ENCODE data around the gene RALGAPB.
"Not testable (repeated sequence)": the region's sequence is repeated elsewhere in the genome, so short reads cannot be mapped to it uniquely, and the experiment has no call there.

The RALGAPB gene

DNA sequence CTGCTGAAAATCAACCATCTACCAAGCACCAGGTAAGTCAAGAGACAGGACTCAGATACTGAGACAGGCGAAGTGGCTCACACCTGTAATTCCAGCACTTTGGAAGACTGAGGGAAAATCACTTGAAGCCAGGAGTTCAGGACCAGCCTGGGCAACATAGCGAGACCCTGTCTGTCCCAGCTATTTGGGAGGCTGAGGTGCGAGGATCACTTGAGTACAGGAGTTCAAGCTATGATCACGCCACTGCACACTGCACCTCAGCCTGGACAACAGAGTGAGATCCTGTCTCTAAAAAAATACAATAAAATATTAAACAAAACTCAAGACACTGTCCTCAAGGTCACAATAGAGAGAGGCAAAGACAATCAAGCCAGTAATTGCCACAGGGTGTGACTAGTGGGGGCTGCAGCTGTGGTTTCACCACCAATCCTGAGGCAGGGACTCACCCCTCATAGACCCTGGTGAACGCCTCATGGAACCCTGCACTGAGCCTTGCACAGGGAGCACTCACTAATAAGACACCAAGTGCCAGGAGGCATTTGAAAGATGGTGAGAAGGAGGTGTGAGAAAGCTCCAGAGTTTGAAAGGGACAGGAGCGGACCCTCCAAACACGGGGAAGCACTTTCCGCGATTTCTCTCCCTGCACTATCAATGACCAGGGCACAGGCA, 39.2 kb upstream of the RALGAPB start:
- DNase-seq (ENCODE audit: low read depth) = no peak
- Histone ChIP-seq H3K9me3 (ENCODE audit: control insufficient read depth, low read length) (no peaks in the 10 kb centered on the region), H3K9ac (ENCODE audit: low read length) (peak overlapping the region; percentile 95), H3K4me1 (ENCODE audit: control insufficient read depth, insufficient read depth, low read length) (peaks cover 43% of the 10 kb centered on the region), H3K4me3 (ENCODE audit: low read length) (peak overlapping the region; percentile 96), H3K27me3 (replicated peaks; ENCODE audit: control insufficient read depth, insufficient read depth, low read length) (no peaks in the 10 kb centered on the region), H3K36me3 (ENCODE audit: control insufficient read depth, insufficient read depth, low read length, severe bottlenecking) (peaks cover 54% of the 10 kb centered on the region)

DNA sequence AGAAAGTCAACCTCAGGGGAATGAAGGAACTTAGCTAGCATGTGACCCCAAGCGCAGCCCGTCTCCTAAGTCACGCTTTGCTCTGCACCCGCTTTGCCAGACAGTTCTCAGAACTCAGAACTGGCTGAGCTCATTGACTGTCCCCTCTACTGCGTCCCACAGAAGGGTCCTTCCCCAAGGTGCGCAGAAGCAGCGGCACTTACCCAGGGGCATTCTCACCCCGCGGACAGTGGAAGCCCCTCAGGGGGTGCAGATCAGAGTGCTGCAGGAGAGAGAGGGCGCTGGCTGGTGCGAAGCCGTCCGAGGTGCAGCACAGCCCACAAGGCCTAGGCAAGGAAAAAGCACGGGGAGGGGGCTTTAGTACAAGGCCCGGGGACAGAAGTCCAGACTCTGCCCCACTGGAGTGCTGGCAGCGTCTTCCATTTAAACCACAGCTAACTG, 38.3 kb upstream of the RALGAPB start:
- peak overlapping the region; percentile 96 for H3K4me3 ChIP-seq (ENCODE audit: low read length)
- H3K9ac ChIP-seq (ENCODE audit: low read length) = peak overlapping the region; percentile 95
- DNase-seq (ENCODE audit: low read depth) = peak; percentile 46
- no peaks in the 10 kb centered on the region for H3K27me3 ChIP-seq (replicated peaks; ENCODE audit: control insufficient read depth, insufficient read depth, low read length)
- peaks cover 36% of the 10 kb centered on the region for H3K4me1 ChIP-seq (ENCODE audit: control insufficient read depth, insufficient read depth, low read length)
- H3K9me3 ChIP-seq (ENCODE audit: control insufficient read depth, low read length) = no peaks in the 10 kb centered on the region
- H3K36me3 ChIP-seq (ENCODE audit: control insufficient read depth, insufficient read depth, low read length, severe bottlenecking) = peaks cover 45% of the 10 kb centered on the region

DNA sequence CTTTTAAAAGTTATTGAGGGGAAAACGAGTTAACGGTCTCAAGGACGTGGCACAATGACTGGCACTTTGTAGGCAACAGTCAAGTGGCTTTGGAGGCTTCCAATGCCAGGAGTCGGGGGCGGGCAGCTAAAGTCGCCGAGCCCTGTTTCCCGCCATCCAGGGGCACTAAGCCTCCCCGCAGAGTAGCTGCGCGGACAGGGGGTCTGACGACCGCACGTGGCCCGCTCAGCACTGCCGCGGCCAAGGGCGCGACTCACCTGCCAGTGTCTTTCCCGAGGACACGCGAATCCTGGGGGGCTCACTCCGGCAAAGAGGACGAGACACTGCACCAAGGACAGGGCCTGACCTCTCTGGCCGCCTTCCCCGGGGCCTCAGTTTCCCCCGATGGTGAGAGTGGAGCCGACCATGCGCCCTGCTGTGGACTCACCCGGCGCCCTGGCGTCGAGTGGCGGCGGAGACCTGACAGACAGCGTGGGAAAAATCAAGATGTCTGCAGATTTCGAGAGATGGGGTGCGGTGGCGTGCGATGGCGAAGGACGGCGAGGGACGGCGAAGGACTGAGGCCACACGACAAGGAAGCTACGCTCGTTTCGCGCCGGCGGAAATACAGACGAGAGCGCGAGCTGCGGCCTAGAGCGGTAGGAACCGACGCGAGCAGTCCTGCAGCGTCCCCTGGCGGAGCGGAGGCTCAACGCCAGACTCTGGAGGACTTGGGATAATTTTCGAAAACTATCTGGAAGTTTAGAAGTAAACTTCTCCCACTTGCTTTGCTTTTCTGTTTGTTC, 37.7 kb upstream of the RALGAPB start, which contains the start of gene SNHG17:
Gene SNHG17 (minus strand): TSS at position 559 of the 785 bp plus-strand sequence.
- peak; percentile 98 for DNase-seq (ENCODE audit: low read depth)
- H3K36me3 ChIP-seq (ENCODE audit: control insufficient read depth, insufficient read depth, low read length, severe bottlenecking) = peaks cover 39% of the 10 kb centered on the region

DNA sequence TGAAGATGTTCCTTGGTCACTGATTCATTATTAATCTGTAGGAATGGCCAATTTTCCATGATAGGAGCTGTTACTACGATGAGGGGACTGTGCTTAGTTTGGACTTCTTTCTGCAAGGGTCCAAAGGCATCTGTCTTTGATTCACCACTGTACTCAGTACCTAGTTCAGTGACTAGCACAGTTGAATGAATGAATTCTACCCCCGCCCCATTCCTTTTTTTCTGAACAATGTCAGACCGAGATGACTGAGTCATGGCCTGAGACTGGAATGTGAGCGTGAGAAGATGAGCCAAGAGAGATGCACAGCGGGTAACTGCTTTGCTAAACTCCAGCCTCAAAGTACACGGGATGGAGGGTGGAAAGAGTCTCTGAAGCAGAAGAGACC, 37.1 kb upstream of the RALGAPB start:
- H3K4me3 ChIP-seq (ENCODE audit: low read length) = peak overlapping the region; percentile 96
- peak; percentile 16 for DNase-seq (ENCODE audit: low read depth)
- peaks cover 35% of the 10 kb centered on the region for H3K4me1 ChIP-seq (ENCODE audit: control insufficient read depth, insufficient read depth, low read length)
- no peaks in the 10 kb centered on the region for H3K9me3 ChIP-seq (ENCODE audit: control insufficient read depth, low read length)
- H3K9ac ChIP-seq (ENCODE audit: low read length) = no peak overlapping the region
- H3K36me3 ChIP-seq (ENCODE audit: control insufficient read depth, insufficient read depth, low read length, severe bottlenecking) = peaks cover 33% of the 10 kb centered on the region
- H3K27me3 ChIP-seq (replicated peaks; ENCODE audit: control insufficient read depth, insufficient read depth, low read length) = no peaks in the 10 kb centered on the region

More for the DNA sequence above, 37.7 kb upstream of the RALGAPB start, which contains the start of gene SNHG17:
- H3K4me1 ChIP-seq (ENCODE audit: control insufficient read depth, insufficient read depth, low read length) = peaks cover 35% of the 10 kb centered on the region
- peak within 1 kb of the TSS; percentile 95 for H3K9ac ChIP-seq (ENCODE audit: low read length)
- H3K4me3 ChIP-seq (ENCODE audit: low read length) = peak within 1 kb of the TSS; percentile 96
- no peaks in the 10 kb centered on the region for H3K9me3 ChIP-seq (ENCODE audit: control insufficient read depth, low read length)
- no peaks in the 10 kb centered on the region for H3K27me3 ChIP-seq (replicated peaks; ENCODE audit: control insufficient read depth, insufficient read depth, low read length)

DNA sequence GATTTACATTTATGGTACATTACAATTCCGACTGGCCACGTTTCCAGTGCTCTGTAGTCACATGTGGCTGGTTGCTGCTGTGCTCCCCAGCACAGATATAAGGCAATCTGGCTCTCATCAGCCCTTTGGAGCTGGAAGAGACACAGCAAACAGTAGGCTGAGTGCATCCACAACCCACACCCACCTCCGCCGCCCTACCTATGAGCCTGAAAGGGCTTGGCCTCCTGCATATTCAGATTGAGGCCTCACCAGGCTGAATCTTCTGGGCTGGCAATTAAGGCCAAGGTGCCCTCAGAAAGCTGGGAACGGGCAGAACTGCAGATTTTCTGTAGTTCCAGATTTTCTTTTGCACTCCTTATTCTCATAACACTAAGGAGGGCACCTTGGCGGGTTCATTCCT, 34.8 kb upstream of the RALGAPB start:
- Histone ChIP-seq H3K9me3 (ENCODE audit: control insufficient read depth, low read length) (no peaks in the 10 kb centered on the region), H3K4me1 (ENCODE audit: control insufficient read depth, insufficient read depth, low read length) (peaks cover 19% of the 10 kb centered on the region), H3K9ac (ENCODE audit: low read length) (no peak overlapping the region), H3K4me3 (ENCODE audit: low read length) (no peak overlapping the region), H3K27me3 (replicated peaks; ENCODE audit: control insufficient read depth, insufficient read depth, low read length) (no peaks in the 10 kb centered on the region), H3K36me3 (ENCODE audit: control insufficient read depth, insufficient read depth, low read length, severe bottlenecking) (peaks cover 11% of the 10 kb centered on the region)
- no peak for DNase-seq (ENCODE audit: low read depth)

DNA sequence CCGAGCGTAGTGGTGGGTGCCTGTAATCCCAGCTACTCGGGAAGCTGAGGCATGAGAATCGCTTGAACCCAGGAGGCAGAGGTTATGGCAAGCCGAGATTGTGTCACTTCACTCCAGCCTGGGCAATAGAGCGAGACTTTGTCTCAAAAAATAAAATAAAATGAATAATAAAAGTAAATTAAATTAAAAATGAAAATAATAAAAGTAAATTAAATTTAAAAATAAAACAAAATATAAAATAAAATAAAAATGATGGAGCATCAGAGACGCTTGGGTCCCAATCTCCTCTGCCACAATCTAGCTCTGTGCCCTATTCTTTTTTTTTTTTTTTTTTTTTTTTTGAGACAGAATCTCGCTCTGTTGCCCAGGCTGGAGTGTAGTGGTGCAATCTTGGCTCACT, 31.5 kb upstream of the RALGAPB start:
- not testable (repeated sequence) for H3K27me3 ChIP-seq (replicated peaks; ENCODE audit: control insufficient read depth, insufficient read depth, low read length); DNase-seq (ENCODE audit: low read depth); H3K4me3 ChIP-seq (ENCODE audit: low read length); H3K36me3 ChIP-seq (ENCODE audit: control insufficient read depth, insufficient read depth, low read length, severe bottlenecking); H3K9ac ChIP-seq (ENCODE audit: low read length); H3K4me1 ChIP-seq (ENCODE audit: control insufficient read depth, insufficient read depth, low read length); H3K9me3 ChIP-seq (ENCODE audit: control insufficient read depth, low read length)

DNA sequence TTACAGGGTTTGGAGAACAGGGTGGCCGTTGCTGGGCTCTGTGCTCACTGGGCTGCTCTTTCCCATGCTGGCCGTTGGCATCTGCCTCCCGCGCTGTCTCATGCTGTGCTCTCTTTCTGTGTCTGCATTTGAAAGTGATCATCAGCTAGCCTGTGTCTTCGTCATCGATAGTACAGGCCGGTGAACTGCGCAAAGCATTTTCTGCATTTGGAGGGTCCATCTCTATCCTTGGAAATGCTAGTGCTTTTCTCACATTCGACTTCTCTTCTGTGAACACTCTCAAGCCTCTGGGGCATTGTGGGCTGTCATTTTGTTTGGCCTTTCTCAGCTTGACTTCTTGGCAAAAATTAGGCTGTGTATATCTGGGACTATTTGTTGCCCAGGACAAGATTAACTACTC, 30.7 kb upstream of the RALGAPB start:
- DNase-seq (ENCODE audit: low read depth) = no peak
- H3K4me1 ChIP-seq (ENCODE audit: control insufficient read depth, insufficient read depth, low read length) = no peaks in the 10 kb centered on the region
- H3K9ac ChIP-seq (ENCODE audit: low read length) = no peak overlapping the region
- no peaks in the 10 kb centered on the region for H3K36me3 ChIP-seq (ENCODE audit: control insufficient read depth, insufficient read depth, low read length, severe bottlenecking)
- H3K9me3 ChIP-seq (ENCODE audit: control insufficient read depth, low read length) = no peaks in the 10 kb centered on the region
- H3K27me3 ChIP-seq (replicated peaks; ENCODE audit: control insufficient read depth, insufficient read depth, low read length) = no peaks in the 10 kb centered on the region
- H3K4me3 ChIP-seq (ENCODE audit: low read length) = no peak overlapping the region

DNA sequence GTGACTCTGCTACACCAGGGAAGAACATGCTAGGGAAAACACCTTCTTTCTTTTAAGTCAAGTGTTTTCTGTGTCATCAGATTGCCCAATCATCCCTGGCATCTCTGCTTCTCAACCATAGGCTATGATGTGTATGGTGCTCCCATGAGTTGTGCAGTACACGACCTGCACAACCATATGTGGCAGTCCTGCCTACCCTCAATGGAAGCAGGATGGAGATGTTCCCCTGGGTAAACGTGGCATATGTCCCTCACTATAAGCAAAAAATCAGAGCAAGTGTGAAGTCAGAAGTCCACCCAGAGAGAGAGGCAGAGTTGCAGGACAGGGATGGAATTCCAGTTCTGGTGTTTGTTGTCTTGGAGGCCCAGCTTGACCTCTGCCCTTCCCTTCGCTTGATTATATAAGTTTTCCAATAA, 27.3 kb upstream of the RALGAPB start:
- Histone ChIP-seq H3K9me3 (ENCODE audit: control insufficient read depth, low read length) (no peaks in the 10 kb centered on the region), H3K27me3 (replicated peaks; ENCODE audit: control insufficient read depth, insufficient read depth, low read length) (no peaks in the 10 kb centered on the region), H3K4me3 (ENCODE audit: low read length) (no peak overlapping the region), H3K4me1 (ENCODE audit: control insufficient read depth, insufficient read depth, low read length) (peaks cover 10% of the 10 kb centered on the region), H3K36me3 (ENCODE audit: control insufficient read depth, insufficient read depth, low read length, severe bottlenecking) (peaks cover 15% of the 10 kb centered on the region), H3K9ac (ENCODE audit: low read length) (no peak overlapping the region)
- DNase-seq (ENCODE audit: low read depth) = no peak

DNA sequence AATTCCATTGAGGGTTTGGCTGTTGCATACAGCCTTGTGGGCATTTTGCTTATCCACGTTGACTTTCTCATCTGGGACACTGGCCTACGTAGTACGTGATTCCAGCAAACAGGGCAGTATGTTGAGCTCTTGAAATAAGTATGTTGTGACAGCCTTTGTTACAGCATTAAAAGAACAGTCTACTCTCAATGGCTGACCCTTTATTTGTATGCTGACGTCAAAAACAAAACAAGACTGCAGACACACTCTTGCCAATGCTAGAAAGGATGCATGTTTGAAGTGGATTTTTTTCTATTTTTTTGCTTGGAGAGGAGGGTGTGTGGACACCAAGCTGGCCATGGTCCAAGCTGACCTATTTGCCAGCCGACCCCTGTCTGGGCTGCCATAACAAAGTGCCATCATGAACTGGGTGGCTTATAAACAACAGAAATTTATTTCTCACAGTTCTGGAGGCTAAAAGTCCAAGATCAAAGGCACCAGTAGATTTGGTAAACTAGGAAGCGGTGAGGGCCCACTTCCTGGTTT, 26.7 kb upstream of the RALGAPB start:
- Histone ChIP-seq H3K4me3 (ENCODE audit: low read length) (peak overlapping the region; percentile 96), H3K36me3 (ENCODE audit: control insufficient read depth, insufficient read depth, low read length, severe bottlenecking) (peaks cover 21% of the 10 kb centered on the region), H3K9me3 (ENCODE audit: control insufficient read depth, low read length) (no peaks in the 10 kb centered on the region), H3K9ac (ENCODE audit: low read length) (peak overlapping the region; percentile 99), H3K4me1 (ENCODE audit: control insufficient read depth, insufficient read depth, low read length) (peaks cover 10% of the 10 kb centered on the region), H3K27me3 (replicated peaks; ENCODE audit: control insufficient read depth, insufficient read depth, low read length) (no peaks in the 10 kb centered on the region)
- no peak for DNase-seq (ENCODE audit: low read depth)

DNA sequence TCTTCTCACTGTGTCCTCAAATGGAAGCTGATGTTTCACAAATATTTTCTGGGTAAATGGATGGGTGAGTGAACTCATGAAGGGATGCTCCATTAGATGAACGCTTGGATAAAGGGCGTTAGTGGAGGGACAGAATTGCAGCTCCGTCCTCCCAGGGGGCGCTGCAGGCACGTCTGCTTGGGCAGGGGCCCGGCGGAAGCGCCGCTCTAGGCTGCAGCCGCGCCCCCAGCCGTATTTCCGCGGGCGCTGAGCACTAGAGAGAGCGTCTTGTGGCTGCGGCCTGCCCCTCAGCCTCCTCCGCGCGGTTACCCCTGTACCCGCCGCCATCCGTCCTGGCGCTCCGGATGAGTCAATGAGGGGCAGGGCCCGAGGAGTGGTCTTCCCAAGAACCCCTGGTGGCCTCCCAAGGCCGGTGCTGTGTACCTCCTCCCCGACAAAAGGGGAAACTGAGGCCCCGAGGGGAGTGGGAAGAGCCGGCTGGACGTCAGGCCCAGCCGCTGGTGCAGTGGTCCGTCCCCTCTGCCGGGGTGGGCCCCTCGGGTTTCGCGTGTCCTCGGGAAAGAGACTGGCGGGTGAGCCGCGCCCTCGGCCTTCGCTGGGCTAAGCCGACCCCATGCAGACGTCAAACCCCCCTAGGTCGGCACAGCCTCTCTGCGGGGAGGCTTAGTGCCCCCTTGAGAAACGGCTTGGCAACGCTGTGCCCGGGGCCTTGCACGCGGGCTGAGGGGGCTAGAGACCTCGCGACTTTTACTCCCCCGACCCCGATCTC, 26.0 kb upstream of the RALGAPB start:
- Histone ChIP-seq H3K36me3 (ENCODE audit: control insufficient read depth, insufficient read depth, low read length, severe bottlenecking) (peaks cover 25% of the 10 kb centered on the region), H3K9me3 (ENCODE audit: control insufficient read depth, low read length) (no peaks in the 10 kb centered on the region)
- DNase-seq (ENCODE audit: low read depth) = peak; percentile 97

DNA sequence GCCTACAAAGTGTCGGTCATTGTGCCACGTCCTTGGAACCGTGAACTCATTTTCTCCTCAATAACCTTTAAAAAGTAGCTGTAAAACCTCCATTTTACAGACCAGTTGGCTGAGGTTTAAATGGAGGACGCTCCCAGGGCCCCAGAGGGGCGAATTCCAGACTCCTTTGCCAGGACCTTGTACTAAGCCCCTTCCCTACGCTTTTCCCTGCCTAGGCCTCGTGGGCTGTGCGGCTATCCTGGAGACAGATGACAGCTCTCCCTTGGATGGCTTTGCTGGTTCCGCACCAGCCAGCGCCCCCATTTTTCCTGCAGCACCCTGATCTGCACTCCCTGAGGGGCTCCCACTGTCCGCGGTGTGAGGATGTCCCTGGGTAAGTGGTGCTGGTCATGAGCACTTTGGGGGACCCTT, 25.4 kb upstream of the RALGAPB start:
- Histone ChIP-seq H3K4me1 (ENCODE audit: control insufficient read depth, insufficient read depth, low read length) (peaks cover 10% of the 10 kb centered on the region), H3K9me3 (ENCODE audit: control insufficient read depth, low read length) (no peaks in the 10 kb centered on the region), H3K27me3 (replicated peaks; ENCODE audit: control insufficient read depth, insufficient read depth, low read length) (no peaks in the 10 kb centered on the region), H3K4me3 (ENCODE audit: low read length) (peak overlapping the region; percentile 96), H3K9ac (ENCODE audit: low read length) (peak overlapping the region; percentile 99), H3K36me3 (ENCODE audit: control insufficient read depth, insufficient read depth, low read length, severe bottlenecking) (peaks cover 25% of the 10 kb centered on the region)
- no peak for DNase-seq (ENCODE audit: low read depth)

More for the DNA sequence above, 26.0 kb upstream of the RALGAPB start:
- Histone ChIP-seq H3K9ac (ENCODE audit: low read length) (peak overlapping the region; percentile 99), H3K4me1 (ENCODE audit: control insufficient read depth, insufficient read depth, low read length) (peaks cover 10% of the 10 kb centered on the region), H3K27me3 (replicated peaks; ENCODE audit: control insufficient read depth, insufficient read depth, low read length) (no peaks in the 10 kb centered on the region), H3K4me3 (ENCODE audit: low read length) (peak overlapping the region; percentile 96)
